Right lobe of liver (tissue), 4 donors: ENCODE measurements around the gene COX10.
"Not testable (repeated sequence)": the region's sequence is repeated elsewhere in the genome, so short reads cannot be mapped to it uniquely, and the experiment has no call there.

Source experiments
- CTCF ChIP-seq, 4 donors: fragments of 200-600 bp in 3 of 4; fragments of 450-650 bp in 1 of 4; IDR thresholded peaks; one replicate each; pipeline versions ENCODE4 v1.5.1 to v1.8.0; 2016 to 2022; ENCODE audit warnings: antibody characterized with exemption in 4 of 4, mild to moderate bottlenecking in 2 of 4
- POLR2A ChIP-seq: fragments of 450-650 bp; IDR thresholded peaks from one replicate; pipeline ENCODE4 v1.6.1; 2017; ENCODE audit warnings: antibody characterized with exemption, mild to moderate bottlenecking
- donor health status: DM: no; HTN: no; CAD: no.
- donor health status: DM: no; HTN: no; CAD: no.
- donor health status: DM: no; HTN: yes; CAD: no.

GRCh38 chr17:14179951-14180350 lies 110.6 kb downstream of the COX10 start:
- TF ChIP-seq CTCF (IDR thresholded peaks at IDR 0.05); POLR2A: not testable (repeated sequence)
